Measurements from ENCODE around the gene CTTNBP2.

CTTNBP2 gene

GRCh38 chr7:117673367-117673766, 199.9 kb downstream of the CTTNBP2 start:
- H2AFZ ChIP-seq (ENCODE audit: insufficient read depth, low read length, poor library complexity): peak overlapping the region; percentile 71
- no peak overlapping the region for H3K18ac ChIP-seq (ENCODE audit: low read length)
- H4K91ac ChIP-seq (ENCODE audit: low read depth, low read length): no peak overlapping the region
- H3K4me3 ChIP-seq (ENCODE audit: low read depth, low read length): peak overlapping the region; percentile 26
- H3K4me1 ChIP-seq (ENCODE audit: control insufficient read depth in 1 of 2, insufficient read depth in 2 of 2, low read length in 2 of 2): peaks cover 4 to 5% of the 10 kb centered on the region in 2 experiments
- no peak overlapping the region for H3K14ac ChIP-seq (ENCODE audit: low read length)
- no peaks in the 10 kb centered on the region for H3K27me3 ChIP-seq (ENCODE audit: insufficient read depth, low read length)
- H2AK5ac ChIP-seq (ENCODE audit: low read length): no peak overlapping the region
- H2BK5ac ChIP-seq (ENCODE audit: low read depth, low read length, poor library complexity): no peak overlapping the region
- peak in 1 of 2 donors; percentile 9 for DNase-seq
- no peak overlapping the region for H3K23ac ChIP-seq (ENCODE audit: low read length)
- H4K12ac ChIP-seq (ENCODE audit: low read depth, low read length): no peak overlapping the region
- no peak overlapping the region for H2BK120ac ChIP-seq (ENCODE audit: insufficient read depth, low read length, poor library complexity)
- no peak overlapping the region for H3K4ac ChIP-seq (ENCODE audit: low read depth, low read length)
- peak overlapping the region; percentile 80 for H3K4me2 ChIP-seq (ENCODE audit: low read length)
- no peaks in the 10 kb centered on the region for H3K79me2 ChIP-seq (ENCODE audit: control insufficient read depth, insufficient read depth, low read length, poor library complexity)
- no CpG with 5 or more reads among the region's 14 CpGs for WGBS (ENCODE audit: extremely low coverage, insufficient coverage, insufficient read length)
- H3K9me3 ChIP-seq (ENCODE audit: insufficient read depth, low read depth, low read length): no peaks in the 10 kb centered on the region
- peak overlapping the region; percentile 41 for H4K8ac ChIP-seq (ENCODE audit: low read depth, low read length)
- H2BK12ac ChIP-seq (ENCODE audit: low read length): no peak overlapping the region
- peaks cover 2% of the 10 kb centered on the region for H3K79me1 ChIP-seq (ENCODE audit: low read length)
- H3K27ac ChIP-seq (ENCODE audit: low read depth, low read length): peak overlapping the region; percentile 20
- H3K9ac ChIP-seq (ENCODE audit: low read length): no peak overlapping the region
- H3K36me3 ChIP-seq (ENCODE audit: control insufficient read depth in 1 of 2, insufficient read depth in 2 of 2, low read length in 2 of 2): no peaks in the 10 kb centered on the region

- H4K91ac ChIP-seq (ENCODE audit: low read depth, low read length): no peak overlapping the region
- peaks cover 2% of the 10 kb centered on the region for H3K79me1 ChIP-seq (ENCODE audit: low read length)
- H2AFZ ChIP-seq (ENCODE audit: insufficient read depth, low read length, poor library complexity): no peak overlapping the region
- H3K79me2 ChIP-seq (ENCODE audit: control insufficient read depth, insufficient read depth, low read length, poor library complexity): no peaks in the 10 kb centered on the region
- H4K12ac ChIP-seq (ENCODE audit: low read depth, low read length): no peak overlapping the region
- no peak overlapping the region for H4K8ac ChIP-seq (ENCODE audit: low read depth, low read length)
- H3K36me3 ChIP-seq (ENCODE audit: control insufficient read depth in 1 of 2, insufficient read depth in 2 of 2, low read length in 2 of 2): no peaks in the 10 kb centered on the region
- H3K4me3 ChIP-seq (ENCODE audit: low read depth, low read length): no peak overlapping the region
- H3K23ac ChIP-seq (ENCODE audit: low read length): no peak overlapping the region
- H3K14ac ChIP-seq (ENCODE audit: low read length): no peak overlapping the region
- H3K4me1 ChIP-seq (ENCODE audit: control insufficient read depth in 1 of 2, insufficient read depth in 2 of 2, low read length in 2 of 2): peaks cover 4 to 7% of the 10 kb centered on the region in 2 experiments
- no peak overlapping the region for H2BK120ac ChIP-seq (ENCODE audit: insufficient read depth, low read length, poor library complexity)
- DNase-seq: no peak
- no peak overlapping the region for H3K9ac ChIP-seq (ENCODE audit: low read length)
- H2AK5ac ChIP-seq (ENCODE audit: low read length): no peak overlapping the region
- H3K4ac ChIP-seq (ENCODE audit: low read depth, low read length): no peak overlapping the region
- no peak overlapping the region for H3K4me2 ChIP-seq (ENCODE audit: low read length)
- no peaks in the 10 kb centered on the region for H3K9me3 ChIP-seq (ENCODE audit: insufficient read depth, low read depth, low read length)
- H3K18ac ChIP-seq (ENCODE audit: low read length): no peak overlapping the region
- H3K27ac ChIP-seq (ENCODE audit: low read depth, low read length): no peak overlapping the region
- H3K27me3 ChIP-seq (ENCODE audit: insufficient read depth, low read length): no peaks in the 10 kb centered on the region
- no CpG with 5 or more reads among the region's 1 CpG for WGBS (ENCODE audit: extremely low coverage, insufficient coverage, insufficient read length)
- no peak overlapping the region for H2BK5ac ChIP-seq (ENCODE audit: low read depth, low read length, poor library complexity)
- no peak overlapping the region for H2BK12ac ChIP-seq (ENCODE audit: low read length)
These were observed 200.8 kb downstream of the CTTNBP2 start for GRCh38 chr7:117672453-117672852.

- no peak overlapping the region for H2BK5ac ChIP-seq (ENCODE audit: low read depth, low read length, poor library complexity)
- WGBS (ENCODE audit: extremely low coverage, insufficient coverage, insufficient read length): no CpG with 5 or more reads among the region's 4 CpGs
These were observed 203.4 kb downstream of the CTTNBP2 start for GRCh38 chr7:117669818-117670217.

GRCh38 chr7:117667456-117667855, 205.8 kb downstream of the CTTNBP2 start:
- no peak overlapping the region for H3K4ac ChIP-seq (ENCODE audit: low read depth, low read length)
- no peak overlapping the region for H2BK12ac ChIP-seq (ENCODE audit: low read length)
- H3K4me2 ChIP-seq (ENCODE audit: low read length): no peak overlapping the region
- no peak overlapping the region for H2BK5ac ChIP-seq (ENCODE audit: low read depth, low read length, poor library complexity)
- no peak overlapping the region for H3K14ac ChIP-seq (ENCODE audit: low read length)
- no peak overlapping the region for H4K91ac ChIP-seq (ENCODE audit: low read depth, low read length)
- no peak overlapping the region for H3K4me3 ChIP-seq (ENCODE audit: low read depth, low read length)
- peaks cover 3% of the 10 kb centered on the region for H3K79me2 ChIP-seq (ENCODE audit: control insufficient read depth, insufficient read depth, low read length, poor library complexity)
- no peaks in the 10 kb centered on the region for H3K27me3 ChIP-seq (ENCODE audit: insufficient read depth, low read length)
- no peak overlapping the region for H3K23ac ChIP-seq (ENCODE audit: low read length)
- DNase-seq: no peak
- H3K27ac ChIP-seq (ENCODE audit: low read depth, low read length): no peak overlapping the region
- H3K9me3 ChIP-seq (ENCODE audit: insufficient read depth, low read depth, low read length): no peaks in the 10 kb centered on the region
- H3K79me1 ChIP-seq (ENCODE audit: low read length): peaks cover 7% of the 10 kb centered on the region
- no peak overlapping the region for H2AFZ ChIP-seq (ENCODE audit: insufficient read depth, low read length, poor library complexity)
- no peaks in the 10 kb centered on the region for H3K36me3 ChIP-seq (ENCODE audit: control insufficient read depth in 1 of 2, insufficient read depth in 2 of 2, low read length in 2 of 2)
- no peak overlapping the region for H4K12ac ChIP-seq (ENCODE audit: low read depth, low read length)
- no peak overlapping the region for H3K9ac ChIP-seq (ENCODE audit: low read length)
- H2BK120ac ChIP-seq (ENCODE audit: insufficient read depth, low read length, poor library complexity): no peak overlapping the region
- no peak overlapping the region for H3K18ac ChIP-seq (ENCODE audit: low read length)
- no CpG with 5 or more reads among the region's 2 CpGs for WGBS (ENCODE audit: extremely low coverage, insufficient coverage, insufficient read length)
- H2AK5ac ChIP-seq (ENCODE audit: low read length): no peak overlapping the region
- peaks cover 5 to 14% of the 10 kb centered on the region in 2 experiments for H3K4me1 ChIP-seq (ENCODE audit: control insufficient read depth in 1 of 2, insufficient read depth in 2 of 2, low read length in 2 of 2)
- no peak overlapping the region for H4K8ac ChIP-seq (ENCODE audit: low read depth, low read length)

More at GRCh38 chr7:117669818-117670217, 203.4 kb downstream of the CTTNBP2 start:
- H3K18ac ChIP-seq (ENCODE audit: low read length): no peak overlapping the region
- H4K8ac ChIP-seq (ENCODE audit: low read depth, low read length): no peak overlapping the region
- H3K9ac ChIP-seq (ENCODE audit: low read length): no peak overlapping the region
- H3K9me3 ChIP-seq (ENCODE audit: insufficient read depth, low read depth, low read length): no peaks in the 10 kb centered on the region
- no peak overlapping the region for H2BK12ac ChIP-seq (ENCODE audit: low read length)
- no peak overlapping the region for H4K91ac ChIP-seq (ENCODE audit: low read depth, low read length)
- H3K14ac ChIP-seq (ENCODE audit: low read length): no peak overlapping the region
- no peak overlapping the region for H2AK5ac ChIP-seq (ENCODE audit: low read length)
- no peaks in the 10 kb centered on the region for H3K27me3 ChIP-seq (ENCODE audit: insufficient read depth, low read length)
- no peak overlapping the region for H2BK120ac ChIP-seq (ENCODE audit: insufficient read depth, low read length, poor library complexity)
- no peak overlapping the region for H4K12ac ChIP-seq (ENCODE audit: low read depth, low read length)
- H3K4me2 ChIP-seq (ENCODE audit: low read length): no peak overlapping the region
- no peak for DNase-seq
- H3K4ac ChIP-seq (ENCODE audit: low read depth, low read length): no peak overlapping the region
- peaks cover 3% of the 10 kb centered on the region for H3K79me2 ChIP-seq (ENCODE audit: control insufficient read depth, insufficient read depth, low read length, poor library complexity)
- H2AFZ ChIP-seq (ENCODE audit: insufficient read depth, low read length, poor library complexity): no peak overlapping the region
- no peaks in the 10 kb centered on the region for H3K36me3 ChIP-seq (ENCODE audit: control insufficient read depth in 1 of 2, insufficient read depth in 2 of 2, low read length in 2 of 2)
- no peak overlapping the region for H3K27ac ChIP-seq (ENCODE audit: low read depth, low read length)
- H3K23ac ChIP-seq (ENCODE audit: low read length): no peak overlapping the region
- H3K79me1 ChIP-seq (ENCODE audit: low read length): peaks cover 6% of the 10 kb centered on the region
- H3K4me1 ChIP-seq (ENCODE audit: control insufficient read depth in 1 of 2, insufficient read depth in 2 of 2, low read length in 2 of 2): peaks cover 9 to 16% of the 10 kb centered on the region in 2 experiments
- no peak overlapping the region for H3K4me3 ChIP-seq (ENCODE audit: low read depth, low read length)

All from trophoblast cell (in vitro differentiated cells and primary cell).